Measurements from ENCODE around the gene PAX2. TPM values are rescaled to one million over a fixed set of nuclear protein-coding genes. Genes with fewer than 3 reads are reported as not detected.

The PAX2 gene
- total RNA-seq, 1 donor from 2014 or later: not detected

DNA sequence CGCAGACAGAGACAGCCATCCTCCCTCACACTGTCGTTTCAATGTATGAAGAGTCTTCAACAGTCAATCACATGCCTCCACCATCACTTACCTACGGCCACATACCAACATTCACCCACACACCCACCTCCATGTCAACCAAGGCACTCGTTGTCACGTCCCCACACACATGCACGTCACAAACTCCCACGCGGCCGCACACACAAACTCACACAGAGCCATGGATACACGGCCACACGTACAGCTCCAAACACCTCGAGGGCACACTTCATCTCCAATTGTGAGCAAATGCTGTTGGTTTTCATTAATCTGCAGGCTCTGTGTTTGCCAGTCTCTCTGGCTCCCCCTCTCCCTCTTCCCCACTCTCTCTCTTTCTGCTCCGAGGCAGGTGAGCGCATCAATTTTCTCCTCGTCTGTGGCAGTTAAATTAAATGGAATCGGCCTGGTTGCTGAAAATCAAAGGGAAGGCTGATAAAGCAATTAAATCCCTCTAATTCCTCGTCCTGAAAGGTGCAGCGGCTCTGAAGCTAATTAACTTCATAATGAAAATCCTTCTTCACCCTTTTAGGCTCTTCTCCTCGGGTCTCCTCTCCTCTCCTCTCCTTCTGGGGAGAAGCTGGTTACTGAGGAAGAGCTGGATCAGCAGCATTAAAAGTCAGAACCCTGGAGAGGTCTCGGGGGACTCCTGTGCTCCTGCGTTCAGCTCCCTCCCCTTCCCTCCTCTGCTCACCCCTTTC lies 113.5 kb downstream of the PAX2 start:
- no peak for DNase-seq
- Histone ChIP-seq H3K27ac (no peak overlapping the region), H3K27me3 (ENCODE audit: low read depth) (peaks cover 45% of the 10 kb centered on the region), H3K4me1 (no peaks in the 10 kb centered on the region), H3K4me3 (no peak overlapping the region), H3K9me3 (no peaks in the 10 kb centered on the region), H3K36me3 (no peaks in the 10 kb centered on the region)
- TF ChIP-seq, protein P1, sequence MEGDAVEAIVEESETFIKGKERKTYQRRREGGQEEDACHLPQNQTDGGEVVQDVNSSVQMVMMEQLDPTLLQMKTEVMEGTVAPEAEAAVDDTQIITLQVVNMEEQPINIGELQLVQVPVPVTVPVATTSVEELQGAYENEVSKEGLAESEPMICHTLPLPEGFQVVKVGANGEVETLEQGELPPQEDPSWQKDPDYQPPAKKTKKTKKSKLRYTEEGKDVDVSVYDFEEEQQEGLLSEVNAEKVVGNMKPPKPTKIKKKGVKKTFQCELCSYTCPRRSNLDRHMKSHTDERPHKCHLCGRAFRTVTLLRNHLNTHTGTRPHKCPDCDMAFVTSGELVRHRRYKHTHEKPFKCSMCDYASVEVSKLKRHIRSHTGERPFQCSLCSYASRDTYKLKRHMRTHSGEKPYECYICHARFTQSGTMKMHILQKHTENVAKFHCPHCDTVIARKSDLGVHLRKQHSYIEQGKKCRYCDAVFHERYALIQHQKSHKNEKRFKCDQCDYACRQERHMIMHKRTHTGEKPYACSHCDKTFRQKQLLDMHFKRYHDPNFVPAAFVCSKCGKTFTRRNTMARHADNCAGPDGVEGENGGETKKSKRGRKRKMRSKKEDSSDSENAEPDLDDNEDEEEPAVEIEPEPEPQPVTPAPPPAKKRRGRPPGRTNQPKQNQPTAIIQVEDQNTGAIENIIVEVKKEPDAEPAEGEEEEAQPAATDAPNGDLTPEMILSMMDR (IDR thresholded peaks at IDR 0.05): no peak
- intact Hi-C loops (cut with DNase I): no loop called here
- no peak for ATAC-seq

DNA sequence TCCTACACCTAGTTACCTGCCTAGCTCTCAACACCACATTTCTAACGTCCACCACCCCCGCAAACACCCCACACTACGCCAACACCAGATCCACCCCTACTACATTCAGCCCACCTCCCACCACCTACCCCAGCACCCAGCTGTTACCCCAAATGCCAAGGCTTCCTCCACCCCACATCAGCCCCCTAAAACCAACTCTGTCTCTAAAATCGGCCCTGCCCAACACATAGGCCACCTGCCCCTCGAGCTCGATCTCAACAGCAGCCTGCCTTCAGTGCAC lies 114.0 kb downstream of the PAX2 start:
- peaks cover 45% of the 10 kb centered on the region for H3K27me3 ChIP-seq (ENCODE audit: low read depth)
- H3K36me3 ChIP-seq: no peaks in the 10 kb centered on the region
- TF ChIP-seq, protein P1 (IDR thresholded peaks at IDR 0.05): no peak

DNA sequence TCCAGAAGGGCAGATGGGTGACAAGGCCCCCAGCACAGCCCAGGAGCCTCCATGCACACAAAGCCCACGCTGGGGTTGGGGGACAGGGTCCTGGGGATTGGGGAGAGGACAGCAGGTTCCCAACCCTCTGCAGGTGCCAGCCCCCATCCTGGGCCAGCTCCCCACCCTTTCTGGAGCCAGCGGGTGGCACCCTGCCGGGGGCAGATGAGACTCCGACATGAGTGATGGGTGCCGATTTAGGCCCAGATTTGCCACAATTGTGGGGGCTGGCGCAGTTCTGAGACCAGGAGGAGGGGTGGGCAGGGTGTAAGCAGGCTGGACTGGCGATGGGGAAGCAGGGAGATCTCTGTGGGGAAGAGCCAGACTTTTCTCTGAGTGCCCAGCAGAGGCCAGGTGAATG lies 118.1 kb downstream of the PAX2 start:
- no peak for DNase-seq
- no peak overlapping the region for H3K4me3 ChIP-seq
- H3K36me3 ChIP-seq: no peaks in the 10 kb centered on the region
- H3K27me3 ChIP-seq (ENCODE audit: low read depth): peaks cover 66% of the 10 kb centered on the region
- no peaks in the 10 kb centered on the region for H3K9me3 ChIP-seq
- no peak for ATAC-seq
- H3K4me1 ChIP-seq: no peaks in the 10 kb centered on the region
- TF ChIP-seq, protein P1 (IDR thresholded peaks at IDR 0.05): no peak
- intact Hi-C loops (cut with DNase I): no loop called here
- no peak overlapping the region for H3K27ac ChIP-seq

More for the DNA sequence above, 114.0 kb downstream of the PAX2 start:
- H3K4me3 ChIP-seq: no peak overlapping the region
- no peak for ATAC-seq
- intact Hi-C loops (cut with DNase I): no loop called here
- H3K4me1 ChIP-seq: no peaks in the 10 kb centered on the region
- no peaks in the 10 kb centered on the region for H3K9me3 ChIP-seq
- H3K27ac ChIP-seq: no peak overlapping the region
- no peak for DNase-seq

DNA sequence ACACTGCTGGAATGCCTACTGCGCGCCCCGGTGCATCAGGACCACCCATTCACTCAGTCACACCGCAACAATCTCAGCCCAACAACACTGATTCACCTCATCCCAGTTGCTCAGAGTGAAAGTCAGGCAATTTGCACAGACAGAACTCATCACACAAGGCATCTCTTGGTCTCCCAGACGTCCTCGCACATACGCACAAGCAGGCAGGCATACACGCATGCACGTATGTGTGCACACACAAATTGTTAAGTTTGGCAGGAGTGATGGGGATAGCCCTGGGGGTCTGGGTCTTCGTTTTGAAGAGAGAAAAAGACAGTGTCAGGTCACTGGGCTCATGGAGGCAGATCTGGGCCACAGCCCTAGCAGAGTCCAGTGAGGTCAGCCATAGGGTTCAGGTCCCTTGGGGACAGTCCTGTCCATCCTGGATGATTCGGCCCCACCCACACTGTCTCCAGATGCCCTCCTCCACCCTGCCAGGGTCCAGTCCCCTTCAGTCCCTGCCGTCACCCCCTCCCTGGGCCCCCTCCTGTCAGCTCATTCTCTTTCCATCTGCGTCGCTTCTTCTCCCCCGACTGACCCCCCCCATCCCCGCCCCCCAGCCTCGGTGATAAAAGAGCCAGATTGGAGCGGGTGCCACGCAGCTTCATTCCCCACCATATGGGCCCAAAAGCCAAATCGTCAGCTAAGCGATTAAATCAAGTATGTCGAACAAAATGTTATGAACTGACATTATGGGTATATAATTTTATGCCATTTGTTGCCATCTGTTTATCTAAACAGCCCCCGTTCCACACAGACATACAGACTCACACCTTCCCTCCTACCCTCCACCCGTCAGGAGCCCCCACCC lies 118.9 kb downstream of the PAX2 start:
- Histone ChIP-seq H3K4me3 (no peak overlapping the region), H3K27ac (no peak overlapping the region), H3K36me3 (no peaks in the 10 kb centered on the region), H3K27me3 (ENCODE audit: low read depth) (peaks cover 58% of the 10 kb centered on the region), H3K9me3 (no peaks in the 10 kb centered on the region), H3K4me1 (no peaks in the 10 kb centered on the region)
- no peak for ATAC-seq
- DNase-seq: no peak
- intact Hi-C loops (cut with DNase I): no loop called here
- TF ChIP-seq, protein P1 (IDR thresholded peaks at IDR 0.05): no peak

DNA sequence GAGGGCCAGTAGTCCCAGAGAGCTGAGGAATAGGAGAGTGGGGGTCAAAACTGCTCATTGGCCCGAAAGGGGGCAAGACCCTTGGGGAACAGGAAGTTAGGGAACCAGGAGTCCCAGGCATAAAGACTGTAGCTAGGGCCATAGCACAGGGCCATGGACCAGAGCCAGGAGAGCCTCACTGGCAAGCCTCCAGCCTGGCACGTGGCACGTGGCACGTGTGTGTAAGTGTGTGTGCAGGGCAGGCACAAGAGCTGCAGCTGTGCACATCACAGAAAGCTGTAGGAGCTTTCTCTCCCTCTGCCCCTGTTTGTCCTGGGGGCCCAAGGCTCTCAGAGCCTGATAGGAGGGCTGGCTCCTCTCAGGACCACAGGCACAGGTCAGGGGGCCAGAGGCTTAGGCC lies 119.6 kb downstream of the PAX2 start:
- TF ChIP-seq, protein P1 (IDR thresholded peaks at IDR 0.05): no peak
- no peak for DNase-seq
- H3K4me3 ChIP-seq: no peak overlapping the region
- no peaks in the 10 kb centered on the region for H3K9me3 ChIP-seq
- peaks cover 54% of the 10 kb centered on the region for H3K27me3 ChIP-seq (ENCODE audit: low read depth)
- ATAC-seq: no peak
- intact Hi-C loops (cut with DNase I): no loop called here
- no peaks in the 10 kb centered on the region for H3K36me3 ChIP-seq
- H3K4me1 ChIP-seq: no peaks in the 10 kb centered on the region
- H3K27ac ChIP-seq: no peak overlapping the region

All from lower lobe of right lung (tissue), 2 donors.